Right atrium auricular region (tissue), 2 donors: Measurements from ENCODE around the gene ALMS1. TPM values are rescaled to one million over a fixed set of nuclear protein-coding genes. Genes with fewer than 3 reads are reported as not detected.
A peak's percentile ranks its signal among the peaks of the same experiment; 100 is the strongest.
"Not testable (repeated sequence)": the region's sequence is repeated elsewhere in the genome, so short reads cannot be mapped to it uniquely, and the experiment has no call there.

Experiments used
- DNase-seq: peaks from one replicate; pipeline ENCODE4 v3.0.0-alpha.2; 2019; ENCODE audit warnings: low spot score
- H3K27ac ChIP-seq, 2 donors: fragments of 200-600 bp; sonication (generic); 1 replicate in 1 of 2; 2 replicates in 1 of 2; pipeline ENCODE4 v1.5.1; 2016 to 2019
- H3K27me3 ChIP-seq, 2 donors: fragments of 200-600 bp; sonication (generic); one replicate each; pipeline versions ENCODE4 v1.5.1 to v1.6.0; 2017 to 2019
- H3K36me3 ChIP-seq: fragments of 200-600 bp; sonication (generic); one replicate; pipeline ENCODE4 v1.5.1; 2016
- H3K4me1 ChIP-seq, 2 donors: fragments of 200-600 bp; sonication (generic); one replicate each; pipeline versions ENCODE4 v1.5.1 to v1.6.0; 2017 to 2019
- H3K4me3 ChIP-seq, 2 donors: fragments of 200-600 bp; sonication (generic); 1 replicate in 1 of 2; 2 replicates in 1 of 2; pipeline ENCODE4 v1.5.1; 2017 to 2019; ENCODE audit warnings: mild to moderate bottlenecking in 1 of 2, moderate library complexity in 1 of 2
- H3K9me3 ChIP-seq, 2 donors: fragments of 200-600 bp; sonication (generic); one replicate each; pipeline ENCODE4 v1.5.1; 2019
- total RNA-seq, 2 donors: library from RNA; depleted of rRNA; stranded (reverse); fragments of >200 nt; gene quantifications; one replicate each; pipeline ENCODE4 v1.1.0, GENCODE V29; 2016
- TF ChIP-seq, protein P1 (sequence below), 2 donors: fragments of 200-600 bp; sonication (generic); IDR thresholded peaks; one replicate each; pipeline ENCODE4 v1.5.1; 2019; ENCODE audit warnings: antibody characterized with exemption in 2 of 2

ALMS1 gene
- total RNA-seq, 2 donors from 2014 or later = 8.7 to 14.9 TPM

- TF ChIP-seq, protein P1, sequence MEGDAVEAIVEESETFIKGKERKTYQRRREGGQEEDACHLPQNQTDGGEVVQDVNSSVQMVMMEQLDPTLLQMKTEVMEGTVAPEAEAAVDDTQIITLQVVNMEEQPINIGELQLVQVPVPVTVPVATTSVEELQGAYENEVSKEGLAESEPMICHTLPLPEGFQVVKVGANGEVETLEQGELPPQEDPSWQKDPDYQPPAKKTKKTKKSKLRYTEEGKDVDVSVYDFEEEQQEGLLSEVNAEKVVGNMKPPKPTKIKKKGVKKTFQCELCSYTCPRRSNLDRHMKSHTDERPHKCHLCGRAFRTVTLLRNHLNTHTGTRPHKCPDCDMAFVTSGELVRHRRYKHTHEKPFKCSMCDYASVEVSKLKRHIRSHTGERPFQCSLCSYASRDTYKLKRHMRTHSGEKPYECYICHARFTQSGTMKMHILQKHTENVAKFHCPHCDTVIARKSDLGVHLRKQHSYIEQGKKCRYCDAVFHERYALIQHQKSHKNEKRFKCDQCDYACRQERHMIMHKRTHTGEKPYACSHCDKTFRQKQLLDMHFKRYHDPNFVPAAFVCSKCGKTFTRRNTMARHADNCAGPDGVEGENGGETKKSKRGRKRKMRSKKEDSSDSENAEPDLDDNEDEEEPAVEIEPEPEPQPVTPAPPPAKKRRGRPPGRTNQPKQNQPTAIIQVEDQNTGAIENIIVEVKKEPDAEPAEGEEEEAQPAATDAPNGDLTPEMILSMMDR (IDR thresholded peaks at IDR 0.05) = no peak
- Histone ChIP-seq H3K27me3 (no peaks in the 10 kb centered on the region), H3K27ac (no peak overlapping the region), H3K9me3 (no peaks in the 10 kb centered on the region), H3K4me1 (no peaks in the 10 kb centered on the region), H3K36me3 (no peaks in the 10 kb centered on the region), H3K4me3 (no peak overlapping the region)
- DNase-seq = no peak
Measured at GRCh38 chr2:73610111-73610510, 224.5 kb downstream of the ALMS1 start.

- no peaks in the 10 kb centered on the region for H3K36me3 ChIP-seq
- H3K9me3 ChIP-seq = no peaks in the 10 kb centered on the region
- H3K27ac ChIP-seq = no peak overlapping the region
- H3K27me3 ChIP-seq = no peaks in the 10 kb centered on the region
- TF ChIP-seq, protein P1 (IDR thresholded peaks at IDR 0.05) = no peak
- H3K4me1 ChIP-seq = no peaks in the 10 kb centered on the region
- H3K4me3 ChIP-seq = no peak overlapping the region
- no peak for DNase-seq
Measured at GRCh38 chr2:73611193-73611592, 225.6 kb downstream of the ALMS1 start.

DNA sequence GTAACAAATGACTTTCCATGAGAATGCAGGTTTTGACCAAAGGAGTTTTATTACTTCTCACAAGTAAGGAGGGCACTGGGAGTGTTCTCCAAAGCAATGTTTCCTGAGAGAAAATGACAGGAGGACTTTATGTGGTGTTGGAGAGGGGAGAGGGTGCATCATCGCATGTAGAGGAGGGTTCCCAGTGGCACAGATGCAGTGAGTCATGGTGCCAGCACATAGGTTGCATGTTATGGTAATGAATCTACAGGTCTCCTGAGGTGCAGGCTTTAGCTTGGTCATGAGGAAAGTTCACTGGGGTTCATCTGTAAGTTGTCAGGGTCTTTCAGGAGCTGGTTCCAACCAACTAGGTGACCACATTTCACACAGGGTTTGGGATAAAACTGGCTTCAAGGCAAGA is 226.2 kb downstream of the ALMS1 start:
- TF ChIP-seq, protein P1 (IDR thresholded peaks at IDR 0.05) = no peak
- H3K9me3 ChIP-seq = no peaks in the 10 kb centered on the region
- no peak for DNase-seq
- no peak overlapping the region for H3K4me3 ChIP-seq
- no peaks in the 10 kb centered on the region for H3K36me3 ChIP-seq
- H3K27ac ChIP-seq = no peak overlapping the region
- no peaks in the 10 kb centered on the region for H3K4me1 ChIP-seq
- H3K27me3 ChIP-seq = no peaks in the 10 kb centered on the region

DNA sequence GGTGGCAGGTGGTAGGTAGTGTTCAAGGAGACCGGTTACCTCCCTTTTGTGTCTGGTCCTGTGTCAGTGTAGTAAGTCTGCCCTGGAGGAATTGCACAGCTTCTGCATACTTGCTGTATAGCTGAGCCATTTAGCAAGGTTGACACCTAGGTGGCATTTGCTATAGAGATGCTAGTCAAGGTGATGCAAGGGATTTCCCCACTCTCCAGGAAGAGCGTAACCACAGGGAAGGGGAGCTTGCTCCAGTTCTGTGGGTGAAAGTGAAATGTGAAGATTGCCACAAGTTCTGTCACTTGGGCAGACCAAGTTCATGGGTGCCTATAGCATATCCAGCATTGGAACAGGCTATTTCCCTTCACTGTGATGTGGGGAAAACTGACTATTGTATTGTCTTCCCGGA is 228.5 kb downstream of the ALMS1 start:
- TF ChIP-seq, protein P1 (IDR thresholded peaks at IDR 0.05) = no peak
- no peak overlapping the region for H3K4me3 ChIP-seq
- H3K4me1 ChIP-seq = no peaks in the 10 kb centered on the region
- H3K27ac ChIP-seq = no peak overlapping the region
- no peaks in the 10 kb centered on the region for H3K9me3 ChIP-seq
- DNase-seq = no peak
- H3K36me3 ChIP-seq = no peaks in the 10 kb centered on the region
- H3K27me3 ChIP-seq = no peaks in the 10 kb centered on the region

- TF ChIP-seq, protein P1 (IDR thresholded peaks at IDR 0.05) = no peak
- H3K4me1 ChIP-seq = no peaks in the 10 kb centered on the region
- no peaks in the 10 kb centered on the region for H3K36me3 ChIP-seq
- H3K4me3 ChIP-seq = no peak overlapping the region
- no peak for DNase-seq
- H3K27ac ChIP-seq = no peak overlapping the region
- H3K27me3 ChIP-seq = no peaks in the 10 kb centered on the region
- no peaks in the 10 kb centered on the region for H3K9me3 ChIP-seq
Measured at GRCh38 chr2:73614997-73615396, 229.4 kb downstream of the ALMS1 start.

DNA sequence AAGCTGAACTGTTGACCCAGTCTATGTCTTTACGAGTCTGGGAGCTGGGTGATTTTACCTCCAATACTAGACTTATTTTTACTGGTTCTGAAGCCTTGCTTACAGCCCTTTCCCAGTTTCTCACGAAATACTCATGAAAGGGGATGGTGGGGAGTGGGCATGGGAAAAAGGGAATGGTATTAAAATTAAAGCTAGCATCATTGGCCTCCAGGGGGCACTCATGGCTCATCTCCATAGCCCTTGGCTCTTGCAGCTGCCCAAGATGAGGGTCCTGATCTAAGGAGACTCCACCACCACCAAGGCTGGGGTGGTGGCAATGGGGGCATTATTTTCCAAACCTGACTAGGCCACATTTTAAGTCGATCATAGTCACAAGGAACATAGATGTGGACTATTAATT is 234.3 kb downstream of the ALMS1 start:
- DNase-seq, H3K4me3 ChIP-seq: not testable (repeated sequence)

DNA sequence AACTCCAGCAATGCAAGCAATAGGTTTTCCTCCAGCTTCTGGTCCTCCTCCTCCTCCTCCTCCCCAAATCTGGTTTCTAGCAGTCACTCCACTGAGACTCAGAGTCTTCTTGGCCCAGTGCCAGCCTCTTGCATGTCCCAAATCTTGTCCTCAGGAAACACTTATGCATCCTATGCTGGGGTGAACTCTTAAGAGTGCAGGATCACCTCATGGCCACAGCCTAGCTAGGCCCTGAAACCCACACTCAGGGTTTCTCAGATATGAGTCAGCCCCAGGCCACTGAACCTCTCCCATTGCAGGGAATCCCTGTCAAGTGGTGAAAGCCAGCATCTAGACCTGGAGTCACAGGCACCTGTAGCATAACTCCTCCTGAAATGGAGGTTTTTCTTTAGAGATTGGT is 238.4 kb downstream of the ALMS1 start:
- DNase-seq, H3K9me3 ChIP-seq, H3K27ac ChIP-seq, H3K36me3 ChIP-seq, H3K4me3 ChIP-seq, H3K4me1 ChIP-seq, H3K27me3 ChIP-seq: not testable (repeated sequence)

More for the DNA sequence above, 234.3 kb downstream of the ALMS1 start:
- not testable (repeated sequence) for H3K9me3 ChIP-seq, H3K36me3 ChIP-seq, H3K27me3 ChIP-seq, H3K27ac ChIP-seq, H3K4me1 ChIP-seq
- TF ChIP-seq, protein P1 (IDR thresholded peaks at IDR 0.05) = peak in 1 of 2 donors; percentile 21

DNA sequence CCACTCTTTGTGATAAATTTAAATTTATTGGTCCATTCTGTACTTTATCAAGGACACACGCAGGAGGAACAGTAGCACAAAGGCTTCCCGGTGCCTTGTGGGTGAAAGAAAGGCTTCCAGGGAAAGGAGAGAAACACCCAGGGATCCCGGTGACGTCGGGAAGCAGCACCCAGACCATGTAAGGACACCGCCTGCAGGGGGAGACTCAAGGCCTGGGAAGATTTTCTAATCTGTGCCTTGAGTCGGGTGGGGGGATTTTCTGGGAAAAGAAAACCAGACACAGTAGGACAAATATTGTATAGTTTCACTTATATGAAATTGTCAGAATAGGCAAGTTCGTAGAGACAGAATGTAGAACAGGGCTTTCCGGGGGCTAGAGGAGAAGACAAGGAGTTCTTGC is 239.0 kb downstream of the ALMS1 start:
- not testable (repeated sequence) for DNase-seq, H3K4me3 ChIP-seq, H3K36me3 ChIP-seq, H3K27ac ChIP-seq, H3K27me3 ChIP-seq, H3K9me3 ChIP-seq, H3K4me1 ChIP-seq

DNA sequence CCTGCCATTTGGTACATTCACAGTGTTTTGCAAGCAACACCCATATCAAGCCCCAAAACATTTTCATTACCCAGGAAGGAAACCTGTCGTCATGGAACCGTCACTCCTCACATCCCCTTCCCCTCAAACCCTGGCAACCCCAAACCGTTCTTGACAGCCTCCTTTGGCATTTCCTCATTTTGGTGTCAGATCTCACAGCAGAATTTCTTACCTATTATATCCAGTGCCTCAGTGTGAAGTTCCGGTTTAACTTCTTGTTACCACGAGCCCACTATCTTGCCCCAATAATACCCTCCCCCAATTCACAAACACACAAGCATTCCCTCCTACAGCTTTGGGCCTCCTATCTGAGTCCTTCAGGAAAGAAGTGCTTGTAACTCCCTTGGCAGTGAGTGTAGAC is 240.6 kb downstream of the ALMS1 start:
- not testable (repeated sequence) for DNase-seq, H3K27me3 ChIP-seq, H3K4me1 ChIP-seq, H3K4me3 ChIP-seq, H3K27ac ChIP-seq, H3K36me3 ChIP-seq, H3K9me3 ChIP-seq
